IMR-90 (cell line): ENCODE measurements around the gene FNDC1. TPM values are rescaled to one million over a fixed set of nuclear protein-coding genes. Genes with fewer than 3 reads are reported as not detected.

Experiments used
- ATAC-seq: fragments of 200-7000 bp; cut with Tn5 transposase; 2 replicates; pipeline ENCODE4 v1.9.1; 2020; ENCODE audit warnings: low read depth, mild to moderate bottlenecking, moderate library complexity
- BruUV-seq: library from RNA; stranded (reverse); fragments of 400-500 nt; replicated peaks from 2 replicates; lab custom pipeline; 2021; lab: Mats Ljungman, UMichigan
- CTCF ChIA-PET: fragments of 300-600 bp; formaldehyde crosslinking; extraction: SDS; loops from one replicate; lab custom pipeline; 2021; ENCODE audit warnings: antibody characterized with exemption; lab: Yijun Ruan, JAX
- POLR2A ChIA-PET: fragments of 300-600 bp; sonication (Branson Sonifier 250); formaldehyde crosslinking; loops from one replicate; lab custom pipeline; 2022; ENCODE audit warnings: antibody characterized with exemption; ENCODE audit not compliant: unreplicated experiment; lab: Charles Lee
- DNase-seq: peaks from one replicate; pipeline ENCODE4 v3.0.0; 2013
- H2AFZ ChIP-seq: replicated peaks from 2 replicates; pipeline ENCODE3; 2013; ENCODE audit warnings: low read length, mild to moderate bottlenecking; ENCODE audit not compliant: poor library complexity
- H2AK5ac ChIP-seq: 2 replicates; pipeline ENCODE4 v1.6.1; 2013; ENCODE audit warnings: low read depth, low read length, inconsistent platforms
- H2AK9ac ChIP-seq: replicated peaks from 2 replicates; pipeline ENCODE3; 2013; ENCODE audit warnings: mild to moderate bottlenecking, low read depth, low read length, moderate library complexity; ENCODE audit not compliant: poor library complexity
- H2BK120ac ChIP-seq: 2 replicates; pipeline ENCODE4 v1.6.1; 2013; ENCODE audit warnings: low read depth, low read length, inconsistent platforms
- H2BK15ac ChIP-seq: 3 replicates; pipeline ENCODE4 v1.6.1; 2013; ENCODE audit warnings: low read depth, low read length, inconsistent platforms
- H2BK20ac ChIP-seq: 2 replicates; pipeline ENCODE4 v1.6.1; 2013; ENCODE audit warnings: low read depth, mild to moderate bottlenecking, inconsistent platforms, low read length, moderate library complexity
- H2BK5ac ChIP-seq: 2 replicates; pipeline ENCODE4 v1.6.1; 2013; ENCODE audit warnings: mild to moderate bottlenecking, low read depth, low read length, inconsistent platforms; ENCODE audit not compliant: poor library complexity, severe bottlenecking
- H3K14ac ChIP-seq: replicated peaks from 2 replicates; pipeline ENCODE4 v1.6.1; 2013; ENCODE audit warnings: low read depth, low read length, inconsistent platforms
- H3K18ac ChIP-seq: 2 replicates; pipeline ENCODE4 v1.6.1; 2013; ENCODE audit warnings: low read depth, low read length, control low read depth
- H3K23ac ChIP-seq: 2 replicates; pipeline ENCODE4 v1.6.1; 2013; ENCODE audit warnings: low read depth, low read length, inconsistent platforms
- H3K27ac ChIP-seq: 2 replicates; pipeline ENCODE4 v1.5.1; 2013; ENCODE audit warnings: mild to moderate bottlenecking, control low read depth, low read length; ENCODE audit not compliant: insufficient read depth
- H3K27me3 ChIP-seq: 2 replicates; pipeline ENCODE4 v1.6.1; 2013; ENCODE audit warnings: low read length; ENCODE audit not compliant: control insufficient read depth, insufficient read depth
- H3K36me3 ChIP-seq: 2 replicates; pipeline ENCODE4 v1.6.1; 2013; ENCODE audit warnings: low read length, mixed read lengths; ENCODE audit not compliant: control insufficient read depth, insufficient read depth
- H3K4ac ChIP-seq: 2 replicates; pipeline ENCODE4 v1.6.1; 2013; ENCODE audit warnings: low read depth, low read length, inconsistent platforms
- H3K4me1 ChIP-seq: 2 replicates; pipeline ENCODE4 v1.6.1; 2013; ENCODE audit warnings: low read length, mixed read lengths; ENCODE audit not compliant: control insufficient read depth, insufficient read depth
- H3K4me2 ChIP-seq: 2 replicates; pipeline ENCODE4 v1.6.1; 2013; ENCODE audit warnings: low read depth, mild to moderate bottlenecking, control low read depth, low read length, moderate library complexity
- H3K4me3 ChIP-seq: 2 replicates; pipeline ENCODE4 v1.5.1; 2013; ENCODE audit warnings: low read depth, mild to moderate bottlenecking, control low read depth, low read length, moderate library complexity; ENCODE audit not compliant: insufficient read depth
- H3K56ac ChIP-seq: 2 replicates; pipeline ENCODE4 v1.6.1; 2013; ENCODE audit warnings: low read length, inconsistent platforms; ENCODE audit not compliant: insufficient read depth; ENCODE audit errors: extremely low read depth
- H3K79me1 ChIP-seq, 2 experiments: 2 replicates each; pipeline ENCODE4 v1.6.1; 2013; ENCODE audit warnings: low read length in 2 of 2, inconsistent platforms in 1 of 2, low read depth in 1 of 2
- H3K9ac ChIP-seq: 2 replicates; pipeline ENCODE4 v1.6.1; 2013; ENCODE audit warnings: low read depth, low read length, control low read depth
- H3K9me1 ChIP-seq: 2 replicates; pipeline ENCODE4 v1.6.1; 2013; ENCODE audit warnings: low read length, inconsistent platforms; ENCODE audit not compliant: insufficient read depth
- H3K9me3 ChIP-seq: 2 replicates; pipeline ENCODE4 v1.6.1; 2013; ENCODE audit warnings: low read length; ENCODE audit not compliant: control insufficient read depth, insufficient read depth
- H4K20me1 ChIP-seq: 2 replicates; pipeline ENCODE4 v1.6.1; 2013; ENCODE audit warnings: low read length, inconsistent platforms; ENCODE audit not compliant: insufficient read depth
- H4K5ac ChIP-seq: 2 replicates; pipeline ENCODE4 v1.6.1; 2013; ENCODE audit warnings: mild to moderate bottlenecking, low read depth, low read length, control low read depth
- H4K8ac ChIP-seq, 2 experiments: 2 replicates each; pipeline ENCODE4 v1.6.1; 2013; ENCODE audit warnings: low read depth in 2 of 2, low read length in 2 of 2, control low read depth in 1 of 2, inconsistent platforms in 1 of 2
- H4K91ac ChIP-seq: 2 replicates; pipeline ENCODE4 v1.6.1; 2013; ENCODE audit warnings: low read depth, low read length, inconsistent platforms; ENCODE audit not compliant: insufficient read depth
- CEBPB ChIP-seq: IDR thresholded peaks from 2 replicates; pipeline ENCODE4 v1.6.1; 2012; ENCODE audit warnings: low read depth, low read length, improper control_type of control experiment
- FOS ChIP-seq: fragments of 150-350 bp; IDR thresholded peaks from 2 replicates; pipeline ENCODE4 v1.6.1; 2016; ENCODE audit warnings: low read depth, low read length
- MAFK ChIP-seq: IDR thresholded peaks from 2 replicates; pipeline ENCODE4 v1.6.1; 2012; ENCODE audit warnings: low read depth, low read length, improper control_type of control experiment
- MAZ ChIP-seq: IDR thresholded peaks from 2 replicates; pipeline ENCODE4 v1.6.1; 2012; ENCODE audit warnings: low read depth, mild to moderate bottlenecking, low read length, improper control_type of control experiment, moderate library complexity, borderline replicate concordance
- NFE2L2 ChIP-seq: fragments of 150-350 bp; IDR thresholded peaks from 2 replicates; pipeline ENCODE4 v1.6.1; 2016; ENCODE audit warnings: low read depth, mild to moderate bottlenecking, low read length
- RAD21 ChIP-seq: IDR thresholded peaks from 2 replicates; pipeline ENCODE4 v1.6.1; 2012; ENCODE audit warnings: low read length, improper control_type of control experiment
- RFX5 ChIP-seq: IDR thresholded peaks from 2 replicates; pipeline ENCODE4 v1.8.0; 2012; ENCODE audit warnings: low read depth, mild to moderate bottlenecking, low read length, moderate library complexity
- WGBS, 2 experiments: methylation state at CpG; one replicate each; pipeline versions ENCODE4 v1.1.5 to v1.1.7; 2013; ENCODE audit warnings: missing lambda C conversion rate in 2 of 2; ENCODE audit not compliant: insufficient read length in 1 of 2; ENCODE audit errors: extremely low coverage in 2 of 2; 5-methylcytosine and 5-hydroxymethylcytosine counted together
- dilution Hi-C: fragments of 300-500 bp; cut with HindIII; formaldehyde crosslinking; loops from one replicate; pipeline ENCODE4 v1.14.3; 2018; ENCODE audit warnings: low sequenced_read_pairs; ENCODE audit not compliant: unreplicated experiment
- in situ Hi-C: fragments of 300-500 bp; cut with MboI; formaldehyde crosslinking; loops from 3 replicates; pipeline ENCODE4 v1.14.3; 2019; ENCODE audit warnings: low sequenced_read_pairs, inconsistent platforms, mixed read lengths
- intact Hi-C: fragments of 100-400 bp; cut with micrococcal nuclease; formaldehyde crosslinking; loops from 2 replicates; pipeline ENCODE4 v1.10.0; 2022
- polyA plus RNA-seq, 3 experiments: library from polyadenylated mRNA; depleted of rRNA; stranded (reverse); fragments of >200 nt; gene quantifications; 2 replicates each; pipeline ENCODE4 v1.2.3, GENCODE V29; 2012; ENCODE audit warnings: low replicate concordance in 1 of 3
- total RNA-seq: library from RNA; depleted of rRNA; stranded (reverse); fragments of >200 nt; gene quantifications from 2 replicates; pipeline ENCODE4 v1.2.3, GENCODE V29; 2012

The FNDC1 gene
- total and polyA plus RNA-seq, 2 of the 4 experiments (the other 2 are of a cell fraction) = 0.03 TPM; not detected in 1

- H4K8ac ChIP-seq = no peak overlapping the region
- no peak overlapping the region for H2AFZ ChIP-seq
- no peak overlapping the region for H2BK20ac ChIP-seq
- no peak overlapping the region for H3K4me3 ChIP-seq
- H4K20me1 ChIP-seq = no peaks in the 10 kb centered on the region
- H3K4me2 ChIP-seq = no peak overlapping the region
- 0% methylated on average over 1 of the region's 3 CpGs; no CpG with 5 or more reads in 1 of the 2 experiments for WGBS, 2 experiments
- H3K18ac ChIP-seq = no peak overlapping the region
- H3K56ac ChIP-seq = no peak overlapping the region
- H3K23ac ChIP-seq = no peak overlapping the region
- H2AK9ac ChIP-seq = no peak overlapping the region
- no peak overlapping the region for H2AK5ac ChIP-seq
- H2BK5ac ChIP-seq = no peak overlapping the region
- in situ Hi-C loops (no loop called here), dilution Hi-C loops (no loop called here), intact Hi-C loops (no loop called here)
- no peak overlapping the region for H3K27ac ChIP-seq
- H3K9ac ChIP-seq = no peak overlapping the region
- H3K4me1 ChIP-seq = no peaks in the 10 kb centered on the region
- no peak overlapping the region for H2BK120ac ChIP-seq
- H4K91ac ChIP-seq = no peak overlapping the region
- no peak overlapping the region for H3K4ac ChIP-seq
- H4K5ac ChIP-seq = no peak overlapping the region
- H3K79me1 ChIP-seq = no peaks in the 10 kb centered on the region
- H2BK15ac ChIP-seq = no peak overlapping the region
- POLR2A ChIA-PET = no interaction called here
- H3K27me3 ChIP-seq = no peaks in the 10 kb centered on the region
- ATAC-seq = no peak
- no TSS peak for BruUV-seq
- CTCF ChIA-PET = no interaction called here
- no peaks in the 10 kb centered on the region for H3K9me3 ChIP-seq
- H3K36me3 ChIP-seq = no peaks in the 10 kb centered on the region
- H3K9me1 ChIP-seq = no peaks in the 10 kb centered on the region
- no peak for DNase-seq
- no peak overlapping the region for H3K14ac ChIP-seq
- TF ChIP-seq RFX5 (no peak), MAFK (no peak), NFE2L2 (no peak), MAZ (no peak), FOS (no peak), CEBPB (no peak), RAD21 (no peak)
These were observed 79.9 kb downstream of the FNDC1 start for GRCh38 chr6:159249128-159249527.
